Endometrial microvascular endothelial cells (primary cell): Measurements from ENCODE around the gene FOSB. TPM values are rescaled to one million over a fixed set of nuclear protein-coding genes. Genes with fewer than 3 reads are reported as not detected.

Experiments used
- in situ Hi-C: cut with HindIII; loops from 2 replicates; pipeline ENCODE4 v1.10.0; 2017; ENCODE audit warnings: low sequenced_read_pairs, low pct_unique_long_range_greater_than_20kb; ENCODE audit errors: inconsistent ontology term
- total RNA-seq: library from RNA; depleted of rRNA; stranded (reverse); fragments of >200 nt; gene quantifications from one replicate; pipeline ENCODE4 v1.2.3, GENCODE V29; 2015; ENCODE audit errors: inconsistent ontology term

The FOSB gene
- total RNA-seq, 1 donor from 2014 or later = 0.84 TPM

- in situ Hi-C loops = no loop called here
Measured at GRCh38 chr19:45514376-45515051, 46.7 kb downstream of the FOSB start.

DNA sequence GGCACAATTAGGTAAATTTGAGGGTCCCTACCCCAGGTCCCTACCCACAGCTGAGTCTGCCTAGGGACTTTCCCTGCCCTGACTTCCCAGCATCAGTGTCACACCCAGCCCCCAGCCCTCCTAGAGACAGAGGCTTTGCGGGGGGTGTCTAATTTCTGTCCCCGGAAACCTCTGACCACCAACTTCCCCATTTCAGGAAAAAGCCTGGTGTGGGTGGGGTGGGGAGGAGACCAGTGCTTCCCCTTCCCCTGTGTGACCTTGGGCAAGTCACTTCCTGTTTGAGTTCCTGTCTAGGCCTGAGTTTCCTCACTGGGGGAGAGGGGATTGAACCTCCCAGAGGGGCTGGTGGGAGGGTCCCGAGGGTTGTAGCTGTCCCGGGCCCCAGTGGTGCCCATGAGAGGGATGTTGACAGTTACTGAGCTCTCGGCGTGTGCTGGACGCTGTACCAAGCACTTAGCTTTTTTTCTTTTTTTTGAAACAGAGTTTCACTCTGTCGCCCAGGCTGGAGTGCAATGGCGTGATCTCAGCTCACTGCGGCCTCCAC is 47.4 kb downstream of the FOSB start:
- in situ Hi-C loops = no loop called here

GRCh38 chr19:45515807-45516401 is 48.1 kb downstream of the FOSB start:
- in situ Hi-C loops = no loop called here

DNA sequence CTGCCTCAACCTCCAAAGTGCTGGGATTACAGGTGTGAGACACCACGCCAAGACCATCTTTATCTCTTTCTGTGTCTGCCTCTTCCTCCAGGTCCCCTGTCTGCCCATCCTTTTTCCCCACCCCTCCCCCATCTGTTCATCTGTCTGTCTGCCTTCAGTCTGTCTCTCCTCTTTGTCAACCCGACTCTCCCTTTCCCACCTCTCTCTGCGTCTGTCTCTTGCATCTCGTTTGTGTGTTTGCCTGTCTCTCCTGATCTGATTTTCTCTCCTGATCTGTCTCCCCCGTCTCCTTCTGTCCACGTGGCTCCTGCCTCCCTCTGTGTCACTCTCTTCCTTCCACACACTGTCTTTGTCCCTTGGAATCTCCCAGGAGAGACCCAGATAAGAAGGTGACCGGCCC is 49.4 kb downstream of the FOSB start:
- in situ Hi-C loops = no loop called here

DNA sequence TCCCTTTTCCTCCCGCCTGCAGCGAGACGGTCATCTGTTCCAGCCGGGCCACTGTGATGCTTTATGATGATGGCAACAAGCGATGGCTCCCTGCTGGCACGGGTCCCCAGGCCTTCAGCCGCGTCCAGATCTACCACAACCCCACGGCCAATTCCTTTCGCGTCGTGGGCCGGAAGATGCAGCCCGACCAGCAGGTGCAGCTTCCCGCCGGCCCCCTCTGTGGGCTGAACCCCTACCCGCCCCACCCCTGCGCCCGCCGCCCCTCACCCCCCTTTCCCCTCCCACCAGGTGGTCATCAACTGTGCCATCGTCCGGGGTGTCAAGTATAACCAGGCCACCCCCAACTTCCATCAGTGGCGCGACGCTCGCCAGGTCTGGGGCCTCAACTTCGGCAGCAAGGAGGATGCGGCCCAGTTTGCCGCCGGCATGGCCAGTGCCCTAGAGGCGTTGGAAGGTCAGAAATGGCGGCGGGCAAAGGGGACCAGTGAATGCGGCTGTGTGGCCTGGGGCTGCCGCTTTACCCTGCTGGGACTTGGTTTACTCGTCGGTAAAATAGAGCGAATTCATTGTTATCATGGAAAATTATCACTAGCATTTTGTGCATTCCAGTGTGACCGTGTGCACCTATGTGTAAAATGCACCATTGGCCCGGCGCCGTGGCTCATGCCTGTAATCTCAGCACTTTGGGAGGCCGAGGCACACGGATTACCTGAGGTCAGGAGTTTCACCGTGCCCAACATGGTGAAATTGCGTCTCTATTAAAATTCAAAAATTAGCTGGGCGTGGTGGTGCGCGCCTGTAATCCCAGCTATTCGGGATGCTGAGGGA is 50.1 kb downstream of the FOSB start:
- in situ Hi-C loops = no loop called here

DNA sequence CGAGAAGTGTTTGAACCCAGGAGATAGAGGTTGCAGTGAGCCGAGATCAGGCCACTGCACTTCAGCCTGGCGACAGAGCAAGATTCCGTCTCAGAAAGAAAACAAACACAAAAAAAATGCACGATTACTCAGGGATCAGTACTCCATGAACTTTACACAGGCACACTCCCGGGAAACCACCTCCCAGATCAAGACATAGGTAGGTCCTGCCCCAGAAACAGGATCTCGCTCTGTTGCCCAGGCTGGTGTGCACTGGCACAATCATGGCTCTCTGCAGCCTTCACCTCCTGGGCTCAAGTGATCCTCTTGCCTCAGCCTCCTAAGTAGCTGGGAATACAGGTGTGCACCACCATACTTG is 50.7 kb downstream of the FOSB start:
- in situ Hi-C loops = no loop called here

GRCh38 chr19:45522010-45522941 is 54.5 kb downstream of the FOSB start:
- in situ Hi-C loops = no loop called here

GRCh38 chr19:45523642-45524256 is 56.0 kb downstream of the FOSB start:
- in situ Hi-C loops = no loop called here

- in situ Hi-C loops = no loop called here
Measured at GRCh38 chr19:45524575-45525129, 56.9 kb downstream of the FOSB start.

Other genes with a start within 250 kb of the FOSB start
- gene EXOC3L2, start 222.6 kb upstream of the FOSB start, total RNA-seq = 2.5 TPM
- 12.7 TPM for gene MARK4, start 216.7 kb upstream of the FOSB start, total RNA-seq
- gene CKM, start 145.1 kb upstream of the FOSB start, total RNA-seq = not detected
- gene KLC3, start 127.2 kb upstream of the FOSB start, total RNA-seq = not detected
- gene ERCC2, start 97.4 kb upstream of the FOSB start, total RNA-seq = 73.3 TPM
- 28.9 TPM for gene PPP1R13L, start 62.9 kb upstream of the FOSB start, total RNA-seq
- gene POLR1G, start 61.4 kb upstream of the FOSB start, total RNA-seq = 13.8 TPM
- 109 TPM for gene ERCC1, start 44.1 kb upstream of the FOSB start, total RNA-seq
- 13.0 TPM for gene RTN2, start 29.1 kb downstream of the FOSB start, total RNA-seq
- gene PPM1N, start 30.4 kb downstream of the FOSB start, total RNA-seq = 3.5 TPM
- 373 TPM for gene VASP, start 39.5 kb downstream of the FOSB start, total RNA-seq
- gene OPA3, start 116.8 kb downstream of the FOSB start, total RNA-seq = 10.6 TPM
- 42.0 TPM for gene GPR4, start 134.2 kb downstream of the FOSB start, total RNA-seq
- 24.0 TPM for gene EML2, start 171.4 kb downstream of the FOSB start, total RNA-seq
- not detected for gene GIPR, start 200.2 kb downstream of the FOSB start, total RNA-seq
- 239 TPM for gene SNRPD2, start 224.0 kb downstream of the FOSB start, total RNA-seq
- 21.3 TPM for gene QPCTL, start 224.7 kb downstream of the FOSB start, total RNA-seq